GM12892 (cell line): ENCODE measurements around the gene POU2AF1.

Source experiments
- DNase-seq: peaks from one replicate; pipeline ENCODE4 v3.0.0; 2011; ENCODE audit not compliant: insufficient read length
- FAIRE-seq: peaks from 2 replicates; lab custom pipeline; 2011; peaks lifted over from hg19 to GRCh38; lab: Jason Lieb, UNC
- POLR2A ChIP-seq: IDR thresholded peaks from 2 replicates; pipeline ENCODE4 v1.6.1; 2011; ENCODE audit warnings: low read depth, low read length, control low read depth
- POLR2AphosphoS5 ChIP-seq: IDR thresholded peaks from 2 replicates; pipeline ENCODE4 v1.6.1; 2011; ENCODE audit warnings: low read depth, low read length, control low read depth
- TAF1 ChIP-seq: IDR thresholded peaks from 2 replicates; pipeline ENCODE4 v1.6.1; 2011; ENCODE audit warnings: low read depth, mild to moderate bottlenecking, control low read depth, low read length, borderline replicate concordance

The POU2AF1 gene

GRCh38 chr11:111355956-111356659, 23.0 kb downstream of the POU2AF1 start:
- no peak for DNase-seq

GRCh38 chr11:111355101-111355500, 24.0 kb downstream of the POU2AF1 start:
- DNase-seq, result no peak
- TF ChIP-seq POLR2AphosphoS5 (no peak), TAF1 (no peak), POLR2A (0 out of 2 replicates have a peak, but pooled peaks have one; percentile 4)
- peak; percentile 50 for FAIRE-seq

More at GRCh38 chr11:111355956-111356659, 23.0 kb downstream of the POU2AF1 start:
- FAIRE-seq, result peak; percentile 33
- TF ChIP-seq POLR2AphosphoS5, result no peak
- TF ChIP-seq TAF1, result no peak
- TF ChIP-seq POLR2A, result no peak

DNA sequence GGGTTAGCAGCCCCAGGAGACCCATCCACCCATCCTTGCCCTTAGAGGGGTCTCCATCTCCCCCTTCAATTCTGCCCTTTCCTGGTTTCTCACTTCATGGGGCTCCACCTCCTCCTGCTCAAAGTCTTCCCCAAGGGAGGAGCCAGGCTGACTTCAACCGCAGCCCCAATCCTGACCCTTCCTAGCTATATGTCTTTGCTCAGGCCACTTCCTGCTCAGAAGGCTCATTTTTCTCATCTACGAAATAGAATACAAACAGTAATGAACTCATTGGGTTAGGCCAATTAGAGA, 24.5 kb downstream of the POU2AF1 start:
- TF ChIP-seq POLR2AphosphoS5 (no peak), POLR2A (0 out of 2 replicates have a peak, but pooled peaks have one; percentile 1)
- no peak for FAIRE-seq
- DNase-seq, result no peak

DNA sequence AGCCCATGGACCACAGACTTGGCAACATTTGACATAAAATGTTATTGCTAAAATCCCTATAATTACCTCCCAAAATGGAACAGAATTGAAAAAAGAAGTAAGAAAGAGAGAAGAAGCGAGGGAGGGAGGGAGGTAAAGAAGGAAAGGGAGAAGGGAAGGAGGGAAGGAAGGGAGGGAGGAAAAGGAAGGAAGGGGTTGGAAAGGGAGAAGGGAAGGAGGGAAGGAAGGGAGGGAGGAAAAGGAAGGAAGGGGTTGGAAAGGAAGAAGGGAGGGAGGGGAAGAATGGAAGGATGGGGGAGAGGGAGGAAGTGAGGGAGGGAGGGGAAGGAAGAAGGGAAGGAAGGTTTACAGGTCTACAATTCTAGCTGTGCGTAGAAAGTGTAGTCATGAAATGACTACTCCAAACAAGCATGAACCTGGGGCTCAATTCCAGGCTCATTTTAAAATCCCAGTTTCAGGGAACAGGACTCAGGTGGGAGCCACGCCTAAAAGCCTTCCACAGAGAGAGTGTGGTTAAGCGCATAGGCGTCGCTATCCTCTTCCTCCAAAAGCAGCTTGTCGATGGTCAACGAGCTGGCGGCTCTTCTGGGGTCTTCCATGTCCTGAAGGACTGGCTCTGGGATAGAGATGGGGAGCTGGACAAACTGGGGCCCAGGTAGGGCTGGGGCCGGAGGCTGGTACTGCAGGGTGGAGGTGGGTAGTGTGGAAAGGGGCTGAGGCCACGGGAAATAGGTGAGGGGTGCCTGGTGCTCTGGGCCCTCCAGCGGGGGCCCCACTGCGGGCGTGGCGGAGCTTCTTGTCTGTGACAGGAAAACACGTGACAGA, 25.1 kb downstream of the POU2AF1 start:
- FAIRE-seq (no peak), DNase-seq (no peak)
- no peak for TF ChIP-seq TAF1
- peak; percentile 13; the same call in 1 of the 2 replicates for TF ChIP-seq POLR2A

- no peak for DNase-seq
- no peak for TF ChIP-seq TAF1
- 0 out of 2 replicates have a peak, but pooled peaks have one; percentile 39 for TF ChIP-seq POLR2A
- peak; percentile 52; the same call in 1 of the 2 replicates for TF ChIP-seq POLR2AphosphoS5
- peak; percentile 63 for FAIRE-seq
Observed at GRCh38 chr11:111352935-111353710, 26.0 kb downstream of the POU2AF1 start.

GRCh38 chr11:111352231-111352746, 26.8 kb downstream of the POU2AF1 start:
- peak; percentile 74 for FAIRE-seq
- no peak for DNase-seq

GRCh38 chr11:111351374-111352055, 27.6 kb downstream of the POU2AF1 start:
- no peak for DNase-seq
- TF ChIP-seq TAF1 (no peak), POLR2AphosphoS5 (peak; percentile 15; the same call in 1 of the 2 replicates)
- FAIRE-seq, result peak; percentile 54

More at GRCh38 chr11:111352231-111352746, 26.8 kb downstream of the POU2AF1 start:
- TF ChIP-seq POLR2A (no peak), TAF1 (no peak), POLR2AphosphoS5 (no peak; the same call in 1 of the 2 replicates)

- no peak for DNase-seq
- peak; percentile 84 for FAIRE-seq
- TF ChIP-seq TAF1, result no peak
- no peak for TF ChIP-seq POLR2AphosphoS5
- no peak for TF ChIP-seq POLR2A
Observed at GRCh38 chr11:111350811-111351210, 28.3 kb downstream of the POU2AF1 start.

DNA sequence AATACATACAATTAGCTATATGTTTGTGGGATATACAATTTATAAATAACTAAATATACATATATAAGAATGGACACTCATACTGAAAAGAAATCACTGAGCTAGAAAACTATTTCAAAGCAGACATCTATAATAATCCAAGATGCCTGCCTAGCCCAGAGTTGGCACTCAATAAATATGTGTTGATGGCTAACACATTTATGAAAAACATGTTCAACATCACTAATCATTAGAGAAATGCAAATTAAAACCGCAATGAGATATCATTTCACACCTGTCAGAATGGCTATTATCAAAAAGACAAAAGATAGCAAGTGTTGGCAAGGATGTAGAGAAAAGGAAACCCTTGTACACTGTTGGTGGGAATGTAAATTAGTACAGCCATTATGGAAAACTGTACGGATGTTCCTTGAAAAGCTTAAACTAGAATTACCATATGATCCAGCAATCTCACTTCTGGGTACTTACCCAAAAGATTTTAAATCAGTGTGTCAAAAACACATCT, 29.8 kb downstream of the POU2AF1 start:
- no peak for TF ChIP-seq TAF1
- TF ChIP-seq POLR2A, result no peak
- no peak for TF ChIP-seq POLR2AphosphoS5
- FAIRE-seq, result peak; percentile 60
- no peak for DNase-seq

GRCh38 chr11:111348147-111348546, 30.9 kb downstream of the POU2AF1 start:
- FAIRE-seq (no peak), DNase-seq (no peak)
- TF ChIP-seq POLR2A, result no peak
- TF ChIP-seq TAF1, result no peak
- no peak for TF ChIP-seq POLR2AphosphoS5

GRCh38 chr11:111347723-111348115, 31.4 kb downstream of the POU2AF1 start:
- FAIRE-seq, result peak; percentile 82
- no peak for TF ChIP-seq TAF1
- DNase-seq, result no peak
